GM13977 (cell line): ENCODE data around the gene CDKN2B-AS1.

Experiments used
- DNase-seq: peaks from one replicate; pipeline ENCODE4 v3.0.0; 2012; ENCODE audit warnings: low spot score
- in situ Hi-C: fragments of 300-500 bp; cut with MboI; formaldehyde crosslinking; loops from one replicate; pipeline ENCODE4 v1.12.0; 2022; ENCODE audit warnings: low sequenced_read_pairs, low pct_unique_long_range_greater_than_20kb, mixed read lengths, inconsistent platforms; ENCODE audit not compliant: unreplicated experiment
- TF ChIP-seq, protein P1 (sequence below): IDR thresholded peaks from 2 replicates; pipeline ENCODE4 v1.5.1; 2012; ENCODE audit warnings: mild to moderate bottlenecking, control low read depth; ENCODE audit not compliant: insufficient read depth; ENCODE audit errors: extremely low read depth, missing control alignments

The CDKN2B-AS1 gene

GRCh38 chr9:22142671-22143070 lies 148.1 kb downstream of the CDKN2B-AS1 start:
- in situ Hi-C loops = no loop called here
- DNase-seq = no peak
- TF ChIP-seq, protein P1, sequence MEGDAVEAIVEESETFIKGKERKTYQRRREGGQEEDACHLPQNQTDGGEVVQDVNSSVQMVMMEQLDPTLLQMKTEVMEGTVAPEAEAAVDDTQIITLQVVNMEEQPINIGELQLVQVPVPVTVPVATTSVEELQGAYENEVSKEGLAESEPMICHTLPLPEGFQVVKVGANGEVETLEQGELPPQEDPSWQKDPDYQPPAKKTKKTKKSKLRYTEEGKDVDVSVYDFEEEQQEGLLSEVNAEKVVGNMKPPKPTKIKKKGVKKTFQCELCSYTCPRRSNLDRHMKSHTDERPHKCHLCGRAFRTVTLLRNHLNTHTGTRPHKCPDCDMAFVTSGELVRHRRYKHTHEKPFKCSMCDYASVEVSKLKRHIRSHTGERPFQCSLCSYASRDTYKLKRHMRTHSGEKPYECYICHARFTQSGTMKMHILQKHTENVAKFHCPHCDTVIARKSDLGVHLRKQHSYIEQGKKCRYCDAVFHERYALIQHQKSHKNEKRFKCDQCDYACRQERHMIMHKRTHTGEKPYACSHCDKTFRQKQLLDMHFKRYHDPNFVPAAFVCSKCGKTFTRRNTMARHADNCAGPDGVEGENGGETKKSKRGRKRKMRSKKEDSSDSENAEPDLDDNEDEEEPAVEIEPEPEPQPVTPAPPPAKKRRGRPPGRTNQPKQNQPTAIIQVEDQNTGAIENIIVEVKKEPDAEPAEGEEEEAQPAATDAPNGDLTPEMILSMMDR = no peak

DNA sequence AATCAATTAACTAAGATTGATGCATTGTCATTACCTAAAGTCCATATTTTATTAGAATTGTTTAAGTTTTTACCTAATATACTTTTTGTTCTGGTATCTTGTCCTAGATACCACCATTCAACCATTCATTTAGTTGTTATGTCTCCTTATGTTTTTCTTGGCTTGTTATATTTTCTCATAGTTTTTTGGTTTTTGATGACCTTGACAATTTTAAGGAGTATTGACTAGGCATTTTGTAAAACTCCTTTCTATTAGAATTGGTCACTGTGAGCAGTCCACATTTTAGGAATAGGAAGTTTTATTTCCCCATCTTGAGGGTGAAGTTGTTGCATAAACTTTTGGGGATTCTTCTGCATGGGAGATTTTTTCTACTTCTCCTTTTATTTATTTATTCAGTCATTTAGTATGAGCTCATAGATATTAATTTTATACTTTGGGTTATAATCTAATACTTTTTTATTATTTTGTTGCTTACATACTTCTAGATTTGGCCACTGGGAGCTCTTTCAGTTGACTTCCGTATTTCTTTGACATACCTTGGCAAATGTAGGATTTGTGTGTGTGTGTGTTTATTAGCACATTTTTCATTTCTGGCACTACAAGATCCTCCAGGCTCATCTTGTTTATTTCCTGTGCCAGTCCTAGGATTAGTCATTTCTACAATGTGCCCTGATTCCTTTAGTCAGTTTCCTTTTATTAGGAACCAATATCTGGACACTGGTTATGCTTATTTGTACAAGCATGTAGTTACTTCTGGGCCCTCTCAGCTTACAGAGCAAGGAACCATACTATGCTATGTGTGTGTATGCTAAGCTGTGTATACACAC lies 149.4 kb downstream of the CDKN2B-AS1 start:
- TF ChIP-seq, protein P1 = no peak
- in situ Hi-C loops = no loop called here
- DNase-seq = no peak

- DNase-seq = no peak
- TF ChIP-seq, protein P1 = no peak
- in situ Hi-C loops = no loop called here
Observed at GRCh38 chr9:22146604-22147003, 152.0 kb downstream of the CDKN2B-AS1 start.

DNA sequence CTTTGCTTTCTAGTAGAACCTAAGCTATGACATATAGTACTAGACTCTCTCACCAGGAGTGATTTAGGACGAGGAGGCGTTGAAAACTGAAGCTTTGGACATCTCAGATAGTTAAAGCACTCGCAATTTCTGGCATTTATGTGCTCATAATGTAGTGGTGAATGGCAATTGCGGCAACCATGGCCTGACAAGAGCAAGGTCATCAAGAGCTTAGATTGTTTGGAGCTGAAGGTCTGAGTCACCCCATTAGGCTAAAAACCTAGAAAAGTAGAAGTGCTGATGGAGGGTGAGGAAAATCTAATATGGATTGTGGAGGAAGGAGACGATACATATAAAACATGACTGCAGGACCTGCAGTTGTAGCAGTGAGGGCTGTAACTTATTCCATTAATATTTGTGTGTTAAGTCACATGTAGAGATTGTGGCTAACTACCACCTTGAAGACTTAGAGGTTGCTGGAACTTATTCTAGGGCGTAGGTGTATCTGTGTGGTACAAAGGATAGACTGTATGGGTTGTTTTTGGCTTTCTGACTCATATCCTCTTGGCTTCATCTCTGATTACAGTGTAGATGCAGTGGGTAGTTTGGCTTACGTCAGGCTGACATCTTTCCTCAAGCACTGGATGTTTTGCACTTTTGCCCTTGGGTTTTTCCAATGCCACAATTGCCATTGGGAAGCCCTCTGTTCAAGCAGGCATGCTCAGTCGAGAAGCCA lies 153.4 kb downstream of the CDKN2B-AS1 start:
- in situ Hi-C loops = no loop called here
- TF ChIP-seq, protein P1 = no peak
- no peak for DNase-seq

GRCh38 chr9:22148528-22148875 lies 153.9 kb downstream of the CDKN2B-AS1 start:
- TF ChIP-seq, protein P1 = no peak
- in situ Hi-C loops = no loop called here
- DNase-seq = no peak

GRCh38 chr9:22148876-22149637 lies 154.5 kb downstream of the CDKN2B-AS1 start:
- DNase-seq = no peak
- TF ChIP-seq, protein P1 = no peak
- in situ Hi-C loops = no loop called here
